GM21367 (cell line): ENCODE results near the gene PSMB5.
A peak's percentile ranks its signal among the peaks of the same experiment; 100 is the strongest.

ENCODE experiments used
- ATAC-seq: cut with Tn5 transposase; IDR thresholded peaks from one replicate; pipeline ENCODE4 v1.9.1; 2021; ENCODE audit not compliant: unreplicated experiment

PSMB5 gene

DNA sequence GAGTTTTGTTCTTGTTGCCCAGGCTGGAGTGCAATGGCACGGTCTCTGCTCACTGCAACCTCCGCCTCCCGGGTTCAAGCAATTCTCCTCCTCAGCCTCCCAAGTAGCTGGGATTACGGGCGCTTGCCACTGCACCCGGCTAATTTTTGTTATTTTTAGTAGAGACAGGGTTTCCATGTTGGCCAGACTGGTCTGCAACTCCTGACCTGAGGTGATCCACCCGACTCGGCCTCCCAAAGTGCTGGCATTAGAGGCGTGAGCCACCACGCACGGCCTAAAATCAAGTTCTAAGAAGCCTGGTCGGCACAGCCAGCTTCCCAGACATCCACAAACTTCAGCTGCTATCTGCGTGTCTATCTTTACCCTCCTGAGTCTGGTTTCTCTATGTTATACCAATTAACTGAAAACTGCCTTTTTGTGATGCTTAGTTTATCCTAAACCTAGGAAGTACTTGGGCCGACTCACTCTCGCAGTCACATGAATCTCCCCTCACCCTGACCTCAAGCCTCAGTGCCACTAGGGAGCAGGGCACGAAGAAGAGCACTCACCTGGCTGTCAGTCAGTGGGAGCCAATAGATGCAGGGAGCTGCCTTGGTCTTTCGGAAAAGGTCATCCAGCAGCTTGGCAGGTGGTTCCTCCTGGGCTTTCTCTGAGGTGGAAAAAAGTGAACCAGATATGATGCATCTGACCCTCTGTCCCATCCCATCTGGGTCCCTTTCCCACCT, 26.0 kb upstream of the PSMB5 start:
- ATAC-seq: no peak

DNA sequence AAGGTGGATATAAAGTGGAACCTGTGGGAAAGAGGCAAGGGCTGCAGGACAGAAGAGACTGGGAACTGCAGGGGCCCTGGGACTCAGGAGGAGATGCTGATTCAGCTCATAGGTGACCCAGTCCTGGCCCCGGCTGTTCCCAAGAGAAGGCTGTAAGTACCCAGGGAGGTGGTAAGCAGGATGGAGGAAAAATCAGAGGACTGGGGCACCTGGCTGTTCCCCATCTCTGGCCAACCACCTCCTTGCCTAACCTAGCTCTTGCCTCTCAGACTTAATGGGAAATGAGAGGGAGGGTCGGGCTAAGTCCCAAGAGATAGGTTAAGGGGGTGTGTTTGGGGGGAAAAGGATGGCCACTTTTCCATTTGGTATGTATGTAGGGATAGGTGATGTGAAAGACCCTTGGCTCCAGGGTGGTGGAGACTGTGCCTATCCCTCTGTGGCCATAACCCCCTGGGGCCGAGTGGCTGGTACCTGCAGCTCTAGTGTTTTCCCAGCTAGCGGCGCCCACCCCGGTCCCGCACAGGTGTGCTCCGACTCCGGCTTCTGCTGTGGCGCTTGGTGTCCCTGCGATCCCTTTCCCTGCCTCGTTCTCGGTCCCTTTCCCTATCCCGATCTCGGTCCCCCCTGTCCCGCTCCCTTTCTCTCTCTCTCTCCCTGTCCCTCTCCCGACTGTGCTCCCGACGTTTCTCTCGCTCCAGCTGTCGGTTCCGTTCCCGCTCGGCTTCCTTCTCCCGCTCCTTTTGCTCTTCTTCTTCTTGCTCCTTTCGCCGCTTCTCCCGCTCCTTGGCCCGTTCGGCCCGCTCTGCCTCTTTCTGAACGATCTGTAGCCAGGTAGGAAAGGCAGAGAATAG, 24.2 kb upstream of the PSMB5 start:
- ATAC-seq: no peak

GRCh38 chr14:23057757-23058653, 23.3 kb upstream of the PSMB5 start:
- peak; percentile 62 for ATAC-seq

DNA sequence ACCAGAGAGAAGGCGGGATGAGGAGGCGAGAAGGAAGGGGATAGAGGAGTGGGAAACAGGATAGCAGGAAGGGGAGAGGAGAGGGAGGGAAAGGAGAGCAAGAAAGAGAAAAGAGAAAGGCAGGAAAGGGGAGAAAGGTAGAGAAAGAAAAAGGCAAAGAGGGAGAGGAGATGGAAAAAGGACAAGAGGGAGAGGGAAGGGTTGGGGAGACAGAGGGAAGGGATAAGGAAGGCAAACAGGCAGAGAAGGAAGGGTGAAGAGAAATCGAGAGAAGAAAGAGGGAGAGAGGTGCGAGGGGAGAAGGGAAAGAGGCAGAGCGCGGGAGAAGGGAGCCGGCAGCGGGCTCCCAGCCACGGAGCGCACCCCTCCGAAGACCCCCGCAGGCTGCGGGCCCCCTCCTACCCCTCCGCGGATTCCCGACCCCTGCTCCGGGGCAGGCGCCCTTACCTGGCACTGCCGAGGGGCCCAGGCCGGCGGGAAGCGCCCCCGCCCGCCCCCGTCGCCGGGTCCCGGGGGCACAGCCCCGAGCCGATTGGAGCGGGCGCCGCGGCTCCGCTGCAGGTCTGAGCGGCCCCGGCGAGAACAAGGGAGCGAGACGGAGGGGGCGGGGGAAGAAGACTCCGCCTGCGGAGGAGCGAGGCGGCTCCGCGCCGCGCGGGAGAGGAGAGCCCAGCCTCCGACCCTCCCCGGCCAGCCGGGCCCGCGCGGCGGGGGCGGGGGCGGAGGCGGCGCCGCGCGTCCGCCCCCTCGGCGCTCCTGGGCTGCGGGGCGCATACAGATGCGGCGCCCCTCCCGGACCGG, 22.5 kb upstream of the PSMB5 start, which contains the start of gene CDH24:
CDH24 (minus strand) TSS at position 565 of the 801 bp plus-strand sequence. CDS start 1,787 bp downstream, outside the sequence.
- ATAC-seq: peak; percentile 47

DNA sequence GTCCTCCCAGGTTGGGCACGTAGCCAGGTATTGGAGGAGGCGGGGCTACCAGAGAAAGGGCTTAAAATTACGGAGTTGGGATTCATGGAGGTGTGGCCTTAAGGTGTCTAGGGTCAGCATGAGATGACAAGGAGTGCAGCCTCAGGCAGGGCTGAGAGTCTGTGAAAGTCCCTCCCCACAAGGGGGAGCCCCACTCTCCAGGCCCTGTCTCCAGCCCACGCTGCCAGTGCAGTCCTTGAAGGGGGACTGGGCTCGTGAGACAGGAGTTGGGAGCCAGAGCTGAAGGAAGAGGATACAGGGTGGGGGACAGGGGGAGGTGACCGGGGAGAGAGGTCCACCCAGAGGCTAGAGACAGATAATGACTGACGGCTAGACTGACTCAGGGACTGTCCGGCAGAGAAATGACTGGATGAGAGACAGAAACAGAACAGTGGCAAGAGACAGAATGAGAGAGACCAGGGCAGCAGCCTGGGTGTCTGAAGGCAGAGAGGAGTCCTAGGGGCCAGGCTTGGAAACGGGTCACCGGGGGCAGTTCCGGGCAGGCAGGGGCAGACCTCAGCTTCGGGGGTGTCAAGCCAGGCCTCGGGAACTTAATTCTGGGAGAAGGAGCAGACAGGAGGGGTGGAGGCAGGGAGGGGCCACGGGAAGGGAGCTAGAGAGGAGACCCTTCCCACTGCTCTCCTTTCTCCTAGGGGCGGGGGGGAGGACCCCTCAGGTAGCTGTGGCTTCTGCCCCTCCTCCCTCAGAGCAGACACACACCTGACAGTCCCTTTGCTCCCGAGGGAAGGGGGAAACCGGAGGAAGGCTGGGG, 21.6 kb upstream of the PSMB5 start:
- ATAC-seq: peak; percentile 42

DNA sequence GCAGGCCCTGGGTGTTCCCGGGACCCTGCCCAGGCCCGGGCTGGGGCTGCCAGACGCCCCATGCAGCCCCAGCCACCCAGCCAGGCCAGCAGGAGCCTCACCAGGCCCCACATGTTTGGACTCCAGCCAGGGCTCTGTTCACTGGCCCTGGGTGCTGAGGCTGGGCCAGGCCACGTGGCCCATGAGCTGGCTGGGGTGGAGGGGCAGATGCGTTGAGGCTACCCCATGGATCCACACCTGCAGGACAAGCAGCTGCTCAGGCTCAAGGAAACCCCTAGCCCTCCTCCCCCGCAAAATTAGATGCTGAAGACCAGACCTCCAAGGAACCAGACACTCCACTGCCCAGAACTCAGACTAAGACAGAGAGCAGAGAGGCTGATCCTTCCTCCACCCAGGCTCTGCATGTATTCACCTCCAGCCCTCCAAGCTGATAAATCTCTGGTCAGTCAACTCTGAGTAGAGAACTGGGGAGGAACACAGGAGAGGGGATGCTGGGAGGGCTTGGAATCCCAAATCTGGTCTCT, 21.0 kb upstream of the PSMB5 start:
- no peak for ATAC-seq

DNA sequence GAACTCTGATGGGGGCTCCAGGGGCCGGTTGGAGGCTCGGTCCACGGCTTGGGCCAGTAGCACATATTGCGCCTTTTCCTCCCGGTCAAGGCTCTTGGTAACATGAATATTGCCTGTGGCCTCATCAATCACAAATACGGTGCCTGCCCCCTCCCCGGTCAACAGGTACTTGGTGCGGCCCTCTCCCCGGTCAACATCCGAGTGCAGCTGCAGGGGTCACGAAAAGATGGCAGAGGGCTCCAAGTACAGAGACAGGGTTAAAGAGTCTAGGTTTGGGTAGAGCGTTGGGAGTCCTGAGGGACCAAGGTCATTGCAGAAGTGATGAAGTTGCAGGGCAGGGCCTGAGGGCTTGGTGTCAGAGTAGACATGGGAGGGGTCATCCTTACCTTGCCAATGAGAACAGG, 20.4 kb upstream of the PSMB5 start:
- ATAC-seq: no peak

GRCh38 chr14:23054000-23054811, 19.5 kb upstream of the PSMB5 start:
- no peak for ATAC-seq

DNA sequence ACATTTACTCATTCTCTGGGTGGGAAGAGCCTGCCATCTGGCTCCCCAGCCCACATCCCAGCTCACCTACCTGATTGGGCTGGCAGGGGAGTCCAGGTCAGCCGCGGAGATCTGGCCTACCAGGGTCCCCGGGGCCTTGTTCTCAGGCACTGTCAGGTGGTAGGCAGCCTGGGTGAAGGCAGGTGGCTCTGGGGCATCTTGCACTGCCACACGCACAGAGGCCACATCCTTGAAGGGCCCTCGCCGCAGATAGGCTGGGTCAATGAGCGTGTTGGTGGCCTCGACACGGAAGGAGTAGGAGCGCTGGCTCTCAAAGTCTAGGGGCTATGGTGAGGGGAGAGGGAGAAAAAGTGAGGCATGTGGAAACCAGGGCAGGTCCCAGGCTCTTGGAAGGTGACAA, 18.7 kb upstream of the PSMB5 start:
- no peak for ATAC-seq

DNA sequence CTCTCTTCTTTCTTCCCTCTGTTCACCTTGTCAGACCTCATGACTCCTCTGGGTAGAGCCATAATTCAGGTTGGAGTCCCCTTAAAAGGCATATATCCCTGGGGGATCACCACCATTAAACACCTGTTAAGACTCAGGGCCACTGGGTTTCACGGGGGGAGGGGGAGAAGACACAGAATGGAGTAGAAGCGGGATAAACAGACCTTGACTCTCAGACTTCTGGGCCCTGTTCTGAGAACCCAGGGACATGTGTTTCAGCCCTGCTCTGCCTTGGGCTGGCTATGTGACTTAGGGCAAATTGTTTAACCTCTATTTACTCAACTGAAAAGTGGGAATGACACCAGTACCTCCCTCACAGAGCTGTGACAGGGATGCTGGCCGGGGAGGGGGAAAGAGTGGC, 18.0 kb upstream of the PSMB5 start:
- no peak for ATAC-seq

GRCh38 chr14:23052182-23052623, 17.5 kb upstream of the PSMB5 start:
- ATAC-seq: no peak

DNA sequence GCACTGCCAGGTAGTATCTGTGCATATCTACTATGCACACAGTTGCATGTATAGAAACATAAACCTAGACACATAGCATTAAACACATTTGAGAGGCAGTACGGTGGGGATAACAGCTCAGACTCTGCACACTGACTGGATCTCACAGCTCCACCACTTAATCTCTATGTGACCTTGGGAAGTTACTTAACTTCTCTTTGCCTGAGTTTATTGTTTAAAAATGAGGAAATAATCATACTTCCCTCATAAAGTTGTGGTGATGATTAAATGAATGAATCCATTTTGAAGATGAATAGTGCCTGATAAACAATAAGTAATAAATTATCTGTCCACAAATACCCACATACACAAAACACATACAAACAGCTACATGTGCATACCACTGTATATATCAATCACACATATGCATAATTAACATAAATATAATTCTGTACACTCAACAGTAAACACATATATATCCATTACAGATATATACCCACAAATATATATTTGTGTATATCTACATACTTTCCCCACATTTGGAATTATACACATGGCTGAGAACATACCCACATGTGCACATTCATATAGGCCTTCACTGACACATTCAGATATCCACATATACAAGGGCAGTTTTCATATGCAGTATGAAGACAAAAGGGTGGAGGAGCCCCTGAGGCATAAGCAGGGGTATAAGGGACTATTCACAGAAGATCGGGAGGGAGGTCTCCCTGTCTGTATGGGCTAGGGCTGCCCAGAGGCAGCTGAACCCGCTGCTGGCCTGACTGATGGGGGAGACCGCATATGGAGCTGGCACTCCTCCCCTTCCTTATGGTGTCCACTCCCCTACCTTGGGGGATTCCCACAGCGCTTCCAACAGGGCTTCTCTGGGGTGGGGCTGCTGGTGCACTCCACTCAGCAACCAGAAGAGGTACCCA, 16.7 kb upstream of the PSMB5 start:
- no peak for ATAC-seq

DNA sequence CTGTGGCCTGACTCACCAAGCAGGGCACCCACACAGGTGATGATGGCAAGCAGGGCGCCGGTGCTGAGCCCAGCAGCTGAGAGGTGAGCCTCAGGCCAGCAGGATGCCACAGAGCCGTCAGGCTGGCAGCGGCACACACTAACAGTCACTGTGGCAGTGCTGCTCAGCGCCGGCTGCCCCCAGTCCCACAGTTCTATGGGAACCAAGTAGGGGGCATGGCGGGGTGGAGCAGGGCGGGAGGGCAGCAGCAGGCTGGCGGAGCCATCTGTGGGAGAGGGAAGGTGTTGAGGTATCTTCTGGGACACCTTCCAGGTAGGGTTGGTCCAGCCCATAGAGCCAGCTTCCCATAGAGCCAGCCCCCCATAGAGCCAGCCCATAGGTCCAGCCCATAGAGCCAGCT, 14.3 kb upstream of the PSMB5 start:
- no peak for ATAC-seq

- no peak for ATAC-seq
Observed at GRCh38 chr14:23047751-23048693, 13.3 kb upstream of the PSMB5 start.

DNA sequence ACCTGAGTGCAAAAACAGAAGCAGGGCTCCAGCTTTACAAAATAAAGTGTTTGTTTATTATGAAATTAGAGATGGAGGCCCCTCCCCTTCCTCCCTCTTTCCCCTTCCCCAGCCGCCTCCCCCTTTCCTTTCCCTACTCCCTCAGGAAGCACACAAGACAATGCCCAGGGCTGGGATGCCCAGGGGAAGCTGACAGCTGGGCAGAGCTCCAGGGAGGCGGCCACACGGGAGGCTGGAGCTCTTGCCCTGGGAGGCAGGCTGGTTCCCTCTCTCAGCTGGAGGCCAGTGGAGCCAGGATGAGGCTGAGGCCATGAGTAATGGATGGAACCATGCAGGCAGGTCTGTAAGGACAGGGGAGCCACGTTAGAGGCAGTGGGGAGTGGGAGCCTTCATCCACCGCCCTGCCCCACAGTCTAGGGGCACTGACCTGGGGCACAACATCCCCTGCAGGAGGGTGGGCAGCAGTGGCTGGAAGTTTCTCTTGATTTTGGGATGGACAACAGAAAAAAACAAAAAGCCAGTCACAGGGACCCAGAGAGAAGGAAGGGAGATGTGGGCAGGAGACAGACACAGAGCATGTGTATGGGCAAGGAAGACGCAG, 12.4 kb upstream of the PSMB5 start:
- ATAC-seq: no peak
